Measurements from ENCODE around the gene ZNF282.

ZNF282 gene

DNA sequence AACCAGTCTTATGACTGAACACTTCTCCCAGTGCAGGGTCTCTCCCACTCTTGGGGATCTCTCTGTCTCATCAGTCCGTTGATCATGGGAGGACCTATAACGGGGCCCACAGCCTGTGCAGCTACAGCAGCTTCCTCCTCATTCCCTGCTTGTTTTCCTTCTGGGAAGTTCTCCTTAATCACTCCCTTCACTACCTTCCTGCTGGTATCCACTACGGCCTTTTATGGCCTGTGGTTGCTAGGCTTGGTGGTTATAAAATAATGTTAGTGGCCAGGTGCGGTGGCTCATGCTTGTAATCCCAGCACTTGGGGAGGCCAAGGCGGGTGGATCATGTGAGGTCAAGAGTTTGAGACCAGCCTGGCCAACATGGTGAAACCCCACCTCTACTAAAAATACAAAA, 3.5 kb upstream of the ZNF282 start:
- no peak for DNase-seq (ENCODE audit: low read depth in 1 of 2, low spot score in 1 of 2)

- DNase-seq (ENCODE audit: low read depth in 1 of 2, low spot score in 1 of 2): no peak
Measured at GRCh38 chr7:149194799-149195179, 557 bp upstream of the ZNF282 start.

DNA sequence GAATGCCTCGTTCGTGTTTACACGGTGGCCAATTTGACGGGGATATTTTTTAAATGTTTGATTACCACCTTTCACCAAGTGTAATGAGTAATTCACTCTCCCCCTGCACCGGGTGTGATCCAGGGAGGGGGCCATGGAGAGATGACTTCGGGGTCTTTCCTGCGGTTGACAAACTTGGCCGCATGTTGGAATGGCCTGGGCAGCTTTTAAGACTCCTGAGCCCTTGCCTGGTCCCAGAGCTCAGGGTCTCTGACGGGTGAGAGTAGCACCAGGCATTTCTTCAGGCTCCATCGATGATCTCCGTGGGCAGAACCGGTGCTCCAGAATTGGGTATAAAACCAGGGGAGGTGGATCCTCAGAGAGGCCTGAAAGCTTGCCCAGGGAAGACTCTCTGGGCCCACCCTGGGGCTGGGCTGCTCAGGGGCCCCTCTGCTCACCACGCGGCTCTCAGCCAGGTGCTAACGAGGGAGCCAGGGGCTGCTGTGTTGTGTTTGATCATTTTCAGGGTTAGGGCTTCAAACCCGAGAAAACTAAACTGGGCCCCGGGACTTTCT, 882 bp downstream of the ZNF282 start:
- DNase-seq (ENCODE audit: low read depth in 1 of 2, low spot score in 1 of 2): no peak

DNA sequence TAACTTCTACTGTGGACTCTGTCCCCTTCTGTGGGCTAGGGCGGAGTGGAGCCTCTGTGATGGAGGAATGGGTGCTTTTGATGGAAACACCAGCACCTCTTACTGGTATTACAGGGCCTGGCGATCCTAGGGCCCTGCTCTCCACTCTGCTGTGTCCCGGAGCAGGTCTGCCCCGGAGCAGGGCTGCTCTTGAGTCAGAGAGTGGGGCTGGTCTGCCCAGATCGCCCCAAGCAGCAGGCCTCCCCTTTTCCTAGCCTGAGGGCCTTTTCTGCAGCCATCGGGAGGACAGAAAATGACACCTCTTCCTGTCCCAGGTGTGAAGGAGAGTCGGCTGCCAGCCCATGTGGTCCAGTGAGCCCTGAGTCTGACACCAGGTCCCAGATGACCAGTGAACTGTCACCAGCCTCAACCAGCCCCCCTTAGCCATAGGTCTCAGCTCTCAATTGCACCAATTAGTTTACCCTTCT, 1.4 kb downstream of the ZNF282 start:
- no peak for DNase-seq (ENCODE audit: low read depth in 1 of 2, low spot score in 1 of 2)

GRCh38 chr7:149197675-149198074, 2.3 kb downstream of the ZNF282 start:
- no peak for DNase-seq (ENCODE audit: low read depth in 1 of 2, low spot score in 1 of 2)

DNA sequence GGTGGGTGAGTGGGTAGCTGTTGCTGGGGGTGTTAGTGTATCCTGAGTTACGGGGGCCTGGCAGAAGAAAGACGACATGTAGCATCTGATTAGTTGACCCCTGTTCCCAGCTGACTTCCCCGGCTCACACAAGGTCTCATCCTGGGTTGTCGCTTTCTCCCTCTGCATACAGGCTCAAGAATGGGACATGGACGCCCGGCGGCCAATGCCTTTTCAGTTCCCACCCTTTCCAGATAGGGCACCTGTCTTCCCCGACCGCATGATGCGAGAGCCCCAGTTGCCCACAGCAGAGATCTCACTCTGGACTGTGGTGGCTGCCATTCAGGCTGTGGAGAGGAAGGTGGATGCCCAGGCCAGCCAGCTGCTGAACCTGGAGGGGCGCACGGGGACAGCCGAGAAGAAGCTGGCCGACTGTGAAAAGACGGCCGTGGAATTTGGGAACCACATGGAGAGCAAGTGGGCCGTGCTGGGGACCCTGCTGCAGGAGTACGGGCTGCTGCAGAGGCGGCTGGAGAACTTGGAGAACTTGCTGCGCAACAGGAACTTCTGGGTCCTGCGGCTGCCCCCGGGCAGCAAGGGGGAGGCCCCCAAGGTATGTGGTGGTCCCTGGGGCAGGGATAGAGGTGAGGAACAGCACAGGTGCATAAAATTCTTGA, 2.9 kb downstream of the ZNF282 start:
- DNase-seq (ENCODE audit: low read depth in 1 of 2, low spot score in 1 of 2): no peak

- no peak for DNase-seq (ENCODE audit: low read depth in 1 of 2, low spot score in 1 of 2)
Measured at GRCh38 chr7:149199234-149199995, 4.1 kb downstream of the ZNF282 start.

GRCh38 chr7:149202831-149203231, 7.5 kb downstream of the ZNF282 start:
- no peak for DNase-seq (ENCODE audit: low read depth in 1 of 2, low spot score in 1 of 2)

DNA sequence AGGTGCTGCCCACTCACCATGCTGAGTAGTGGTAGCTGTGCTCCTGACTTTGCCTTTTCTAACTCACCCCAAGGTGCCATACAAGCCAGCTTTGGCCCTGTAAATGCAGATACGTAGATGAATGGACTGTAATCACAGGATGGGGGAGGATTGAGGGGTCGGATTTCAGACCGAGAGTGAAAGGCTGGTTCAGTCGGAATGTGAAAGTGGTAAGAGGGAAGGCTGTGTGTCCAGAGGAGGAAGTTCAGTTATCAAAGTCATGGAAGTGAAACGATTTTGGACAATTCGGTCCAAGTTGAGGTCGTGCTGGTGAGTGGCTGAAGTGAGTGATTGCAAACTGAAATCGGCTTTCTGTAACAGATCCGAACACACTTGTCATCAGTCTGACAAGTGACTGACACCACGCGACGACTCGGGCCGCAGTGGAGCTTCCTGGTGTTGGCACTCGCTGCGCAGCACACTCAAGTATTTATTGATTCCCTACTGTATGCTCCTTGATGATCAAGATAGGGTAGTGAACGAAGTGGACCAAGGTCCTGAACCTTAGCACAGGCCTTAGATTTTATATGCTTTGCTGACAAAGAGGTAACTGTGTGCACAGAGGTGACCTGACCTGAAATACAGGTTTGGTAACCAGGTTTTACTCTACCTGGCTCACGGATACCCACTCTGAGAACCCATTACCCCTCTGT, 10.5 kb downstream of the ZNF282 start:
- no peak for DNase-seq (ENCODE audit: low read depth in 1 of 2, low spot score in 1 of 2)

GRCh38 chr7:149207324-149208035, 12.1 kb downstream of the ZNF282 start:
- no peak for DNase-seq (ENCODE audit: low read depth in 1 of 2, low spot score in 1 of 2)

GRCh38 chr7:149209518-149210269, 14.3 kb downstream of the ZNF282 start:
- peak; percentile 49 to 74 for DNase-seq (ENCODE audit: low read depth in 1 of 2, low spot score in 1 of 2)

GRCh38 chr7:149210551-149210950, 15.2 kb downstream of the ZNF282 start:
- DNase-seq (ENCODE audit: low read depth in 1 of 2, low spot score in 1 of 2): no peak

DNA sequence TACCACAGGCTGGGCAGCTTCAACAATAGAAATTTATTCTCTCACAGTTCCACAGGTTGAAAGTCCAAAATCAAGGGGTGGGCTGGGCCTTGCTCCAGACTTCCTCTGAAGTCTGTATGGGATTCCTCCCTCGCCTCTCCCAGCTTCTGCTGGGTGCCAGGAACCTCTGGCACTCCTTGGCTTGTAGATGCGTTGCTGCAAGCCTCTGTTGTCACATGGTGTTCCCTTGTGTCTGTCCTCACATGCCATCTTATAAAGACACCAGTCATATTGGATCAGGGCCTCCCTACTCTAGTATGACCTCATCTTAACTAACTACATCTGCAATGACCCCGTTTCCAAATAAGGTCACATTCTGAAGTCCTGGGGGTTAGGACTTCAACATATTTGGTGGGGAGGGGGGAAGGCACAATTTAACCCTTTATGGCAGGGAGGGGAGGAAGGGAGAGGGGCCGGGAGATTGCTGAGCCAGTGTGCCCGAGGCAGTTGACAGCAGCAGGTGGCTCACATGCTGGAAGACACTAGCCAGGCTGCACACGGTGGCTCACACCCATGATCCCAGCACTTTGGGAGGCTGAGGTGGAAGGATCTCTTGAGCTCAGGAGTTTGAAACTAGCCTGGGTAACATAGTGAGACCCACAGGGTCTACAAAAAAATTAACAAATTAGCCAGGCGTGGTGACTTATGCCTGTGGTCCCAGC, 18.8 kb downstream of the ZNF282 start:
- DNase-seq (ENCODE audit: low read depth in 1 of 2, low spot score in 1 of 2): no peak

GRCh38 chr7:149216402-149216801, 21.1 kb downstream of the ZNF282 start:
- no peak for DNase-seq (ENCODE audit: low read depth in 1 of 2, low spot score in 1 of 2)

GRCh38 chr7:149217570-149217969, 22.2 kb downstream of the ZNF282 start:
- no peak for DNase-seq (ENCODE audit: low read depth in 1 of 2, low spot score in 1 of 2)

- no peak for DNase-seq (ENCODE audit: low read depth in 1 of 2, low spot score in 1 of 2)
Measured at GRCh38 chr7:149218469-149219420, 23.4 kb downstream of the ZNF282 start.

- no peak for DNase-seq (ENCODE audit: low read depth in 1 of 2, low spot score in 1 of 2)
Measured at GRCh38 chr7:149220534-149220933, 25.2 kb downstream of the ZNF282 start.

DNA sequence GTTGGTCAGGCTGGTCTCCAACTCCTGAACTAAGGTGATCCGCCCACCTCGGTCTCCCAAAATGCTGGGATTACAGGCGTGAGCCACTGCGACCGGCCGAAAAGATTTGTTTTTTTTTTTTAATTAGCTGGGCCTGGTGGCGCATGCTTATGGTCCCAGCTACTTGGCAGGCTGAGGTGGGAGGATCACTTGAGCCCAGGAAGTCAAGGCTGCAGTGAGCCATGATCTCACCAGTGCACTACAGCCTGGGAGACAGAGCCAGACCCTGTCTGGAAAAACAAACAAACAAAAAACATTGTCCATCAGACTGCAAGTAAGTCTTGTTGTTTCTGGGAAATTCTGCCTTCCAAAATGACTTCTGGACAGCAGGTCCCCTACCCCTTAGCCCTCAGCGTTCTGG, 27.8 kb downstream of the ZNF282 start:
- no peak for DNase-seq (ENCODE audit: low read depth in 1 of 2, low spot score in 1 of 2)

DNA sequence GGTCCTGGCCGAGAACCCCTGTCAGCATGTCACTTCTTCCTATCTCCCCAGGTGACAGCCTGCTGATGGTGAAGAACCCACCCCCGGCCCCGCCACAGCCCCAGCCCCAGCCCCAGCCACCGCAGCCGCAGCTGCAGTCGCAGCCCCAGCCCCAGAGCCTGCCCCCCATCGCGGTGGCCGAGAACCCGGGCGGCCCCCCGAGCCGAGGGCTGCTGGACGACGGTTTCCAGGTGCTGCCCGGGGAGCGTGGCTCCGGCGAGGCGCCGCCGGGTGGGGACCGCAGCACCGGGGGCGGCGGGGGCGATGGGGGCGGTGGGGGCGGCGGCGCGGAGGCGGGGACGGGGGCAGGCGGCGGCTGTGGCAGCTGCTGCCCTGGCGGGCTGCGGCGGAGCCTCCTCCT, 28.4 kb downstream of the ZNF282 start:
- no peak for DNase-seq (ENCODE audit: low read depth in 1 of 2, low spot score in 1 of 2)
